Measurements from ENCODE around the gene KRT76.

Gene KRT76

DNA sequence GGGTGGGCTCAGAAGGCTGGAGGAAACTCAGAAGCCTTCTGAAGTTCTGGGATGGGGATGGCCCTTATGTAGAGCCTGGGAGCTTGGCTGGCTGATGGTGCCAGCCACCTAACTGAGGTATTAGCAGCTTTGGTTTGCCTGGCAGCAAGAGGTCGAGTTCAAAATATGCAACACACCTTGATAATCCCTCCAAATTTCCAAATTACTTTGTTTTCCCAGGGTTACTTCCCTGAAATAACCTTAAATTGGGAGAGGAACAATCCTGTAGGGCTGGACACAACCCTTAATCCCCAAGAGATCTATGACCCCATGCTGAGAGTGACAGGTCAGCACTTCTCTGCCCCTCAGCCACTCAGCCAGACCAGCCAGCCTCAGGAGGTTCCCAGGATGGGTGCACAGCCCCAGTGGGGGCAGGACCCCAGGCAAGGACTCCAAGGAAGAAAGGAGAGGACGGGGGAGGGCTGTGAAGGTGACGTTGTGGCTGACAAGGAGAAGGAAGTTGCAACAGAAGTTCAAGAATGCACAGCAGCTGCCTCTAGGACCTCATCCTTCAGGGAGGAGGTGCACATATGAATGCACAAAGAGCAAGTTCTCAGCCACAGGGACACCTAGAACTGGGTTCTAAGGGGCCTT, 55.2 kb downstream of the KRT76 start:
- in situ Hi-C loops (cut with MboI; ENCODE audit: low sequenced_read_pairs, unreplicated experiment) = no loop called here

DNA sequence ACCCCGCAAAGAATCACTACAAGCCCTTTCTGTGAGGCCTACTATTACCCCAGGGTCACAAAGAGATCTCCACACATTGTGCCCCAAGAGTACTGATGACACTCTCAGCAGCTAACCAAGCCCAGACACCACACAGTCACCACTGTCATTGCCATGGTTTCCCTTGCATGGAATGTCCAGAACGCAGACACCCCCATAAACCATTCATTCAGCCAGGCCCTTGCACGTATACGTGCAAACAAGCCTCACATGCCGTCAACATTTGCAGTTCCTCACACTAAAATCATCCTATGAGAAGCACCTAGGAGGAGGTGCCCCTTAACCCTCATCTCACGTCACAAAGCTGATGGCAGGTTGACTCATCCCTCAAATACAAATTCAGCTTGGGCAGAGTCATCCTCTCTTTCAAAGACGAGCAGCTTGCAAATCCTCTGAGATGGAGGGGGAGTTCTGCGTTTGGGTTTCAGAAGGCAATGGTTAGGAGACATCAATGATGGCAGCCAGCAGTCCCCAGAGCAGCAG, 56.7 kb downstream of the KRT76 start:
- in situ Hi-C loops (cut with MboI; ENCODE audit: low sequenced_read_pairs, unreplicated experiment) = no loop called here
- DNase-seq (ENCODE audit: low spot score) = no peak
- no peak for TF ChIP-seq CTCF (IDR thresholded peaks at IDR 0.05; ENCODE audit: borderline replicate concordance, control extremely low read depth, extremely low read depth, insufficient read depth, missing control alignments)

More for the DNA sequence above, 55.2 kb downstream of the KRT76 start:
- no peak for DNase-seq (ENCODE audit: low spot score)
- TF ChIP-seq CTCF (IDR thresholded peaks at IDR 0.05; ENCODE audit: borderline replicate concordance, control extremely low read depth, extremely low read depth, insufficient read depth, missing control alignments) = no peak
